Measurements from ENCODE around the gene LONP2. TPM values are rescaled to one million over a fixed set of nuclear protein-coding genes. Genes with fewer than 3 reads are reported as not detected.
"Not testable (repeated sequence)": the region's sequence is repeated elsewhere in the genome, so short reads cannot be mapped to it uniquely, and the experiment has no call there.

The LONP2 gene
- polyA plus RNA-seq, 1 donor from 2014 or later = 38.6 TPM

- H3K4me3 ChIP-seq (ENCODE audit: low read length) = no peak overlapping the region
- no peak overlapping the region for H3K4me2 ChIP-seq (ENCODE audit: low read length)
- no peaks in the 10 kb centered on the region for H3K9me2 ChIP-seq (ENCODE audit: insufficient read depth, low read length)
- H3F3A ChIP-seq (ENCODE audit: insufficient read depth, low read length, poor library complexity, severe bottlenecking) = no peaks in the 10 kb centered on the region
- no peak overlapping the region for H3K27ac ChIP-seq (ENCODE audit: low read length)
- no peak for TF ChIP-seq RAD21 (conservative IDR thresholded peaks at IDR 0.05)
- TF ChIP-seq SMC3 (conservative IDR thresholded peaks at IDR 0.05; ENCODE audit: poor library complexity) = no peak
- no peak for TF ChIP-seq EZH2 (IDR thresholded peaks at IDR 0.05; ENCODE audit: borderline replicate concordance, insufficient read depth, low read length, poor library complexity, severe bottlenecking)
- no peak for TF ChIP-seq TAF1 (IDR thresholded peaks at IDR 0.05; ENCODE audit: low read depth)
- no peak for TF ChIP-seq POLR2AphosphoS5 (IDR thresholded peaks at IDR 0.05)
- TF ChIP-seq CTCF (IDR thresholded peaks at IDR 0.05; ENCODE audit: poor library complexity, severe bottlenecking) = no peak
- H3K36me3 ChIP-seq (ENCODE audit: insufficient read depth, low read length) = no peaks in the 10 kb centered on the region
- no peaks in the 10 kb centered on the region for H3K27me3 ChIP-seq (ENCODE audit: insufficient read depth, low read depth, low read length)
- H3K79me2 ChIP-seq (replicated peaks; ENCODE audit: insufficient read depth, low read length) = no peaks in the 10 kb centered on the region
- H3K9me3 ChIP-seq (ENCODE audit: low read length) = no peaks in the 10 kb centered on the region
- H4K20me1 ChIP-seq (ENCODE audit: insufficient read depth) = no peaks in the 10 kb centered on the region
- H3K9ac ChIP-seq (ENCODE audit: low read length) = no peak overlapping the region
- H2AFZ ChIP-seq (ENCODE audit: low read depth, low read length) = no peak overlapping the region
These were observed 8.5 kb upstream of the LONP2 start for GRCh38 chr16:48235556-48236136.

- no peaks in the 10 kb centered on the region for H3K9me3 ChIP-seq (ENCODE audit: low read length)
- no peak overlapping the region for H2AFZ ChIP-seq (ENCODE audit: low read depth, low read length)
- H3K4me3 ChIP-seq (ENCODE audit: low read length) = no peak overlapping the region
- no peak overlapping the region for H3K9ac ChIP-seq (ENCODE audit: low read length)
- no peaks in the 10 kb centered on the region for H3K27me3 ChIP-seq (ENCODE audit: insufficient read depth, low read depth, low read length)
- TF ChIP-seq EZH2 (IDR thresholded peaks at IDR 0.05; ENCODE audit: borderline replicate concordance, insufficient read depth, low read length, poor library complexity, severe bottlenecking) (no peak), REST (IDR thresholded peaks at IDR 0.05; ENCODE audit: borderline replicate concordance) (no peak), CTCF (IDR thresholded peaks at IDR 0.05; ENCODE audit: poor library complexity, severe bottlenecking) (no peak), TAF1 (IDR thresholded peaks at IDR 0.05; ENCODE audit: low read depth) (no peak), POLR2AphosphoS5 (IDR thresholded peaks at IDR 0.05) (no peak), SMC3 (conservative IDR thresholded peaks at IDR 0.05; ENCODE audit: poor library complexity) (no peak), MXI1 (conservative IDR thresholded peaks at IDR 0.05; ENCODE audit: poor library complexity, severe bottlenecking) (no peak), EP300 (conservative IDR thresholded peaks at IDR 0.05; ENCODE audit: poor library complexity, severe bottlenecking) (no peak)
- no peak overlapping the region for H3K4me2 ChIP-seq (ENCODE audit: low read length)
- no peaks in the 10 kb centered on the region for H3K79me2 ChIP-seq (replicated peaks; ENCODE audit: insufficient read depth, low read length)
- H3K27ac ChIP-seq (ENCODE audit: low read length) = no peak overlapping the region
- H4K20me1 ChIP-seq (ENCODE audit: insufficient read depth) = no peaks in the 10 kb centered on the region
- no peaks in the 10 kb centered on the region for H3K36me3 ChIP-seq (ENCODE audit: insufficient read depth, low read length)
- no peaks in the 10 kb centered on the region for H3F3A ChIP-seq (ENCODE audit: insufficient read depth, low read length, poor library complexity, severe bottlenecking)
- H3K9me2 ChIP-seq (ENCODE audit: insufficient read depth, low read length) = no peaks in the 10 kb centered on the region
These were observed 7.8 kb upstream of the LONP2 start for GRCh38 chr16:48236286-48236685.

GRCh38 chr16:48240147-48240546, 4.0 kb upstream of the LONP2 start:
- H3K27me3 ChIP-seq (ENCODE audit: insufficient read depth, low read depth, low read length); H3K4me3 ChIP-seq (ENCODE audit: low read length); H3K27ac ChIP-seq (ENCODE audit: low read length); H2AFZ ChIP-seq (ENCODE audit: low read depth, low read length); H3K36me3 ChIP-seq (ENCODE audit: insufficient read depth, low read length); H3K9me2 ChIP-seq (ENCODE audit: insufficient read depth, low read length); H4K20me1 ChIP-seq (ENCODE audit: insufficient read depth); H3F3A ChIP-seq (ENCODE audit: insufficient read depth, low read length, poor library complexity, severe bottlenecking); H3K9me3 ChIP-seq (ENCODE audit: low read length); H3K4me2 ChIP-seq (ENCODE audit: low read length); H3K9ac ChIP-seq (ENCODE audit: low read length); H3K79me2 ChIP-seq (replicated peaks; ENCODE audit: insufficient read depth, low read length): not testable (repeated sequence)

Data from neural cell (in vitro differentiated cells).